OCI-LY3 (cell line): ENCODE data around the gene DIP2C.

Experiments
- CTCF ChIP-seq: fragments of 200-600, 300-600 bp; sonication (generic); IDR thresholded peaks from 2 replicates; pipeline ENCODE4 v1.5.1; 2014; ENCODE audit warnings: antibody characterized with exemption, low read length, low read depth
- EZH2phosphoT487 ChIP-seq: fragments of 200-600 bp; shearing (Covaris generic); IDR thresholded peaks from 2 replicates; pipeline ENCODE4 v1.6.1; 2018; ENCODE audit warnings: antibody characterized with exemption, mixed run types, low read depth

- TF ChIP-seq CTCF: no peak
- no peak for TF ChIP-seq EZH2phosphoT487
These were observed 1.1 kb upstream of the DIP2C start for GRCh38 chr10:690372-691161.
